HepG2 (cell line): ENCODE results near the gene TFB1M. TPM values are rescaled to one million over a fixed set of nuclear protein-coding genes. Genes with fewer than 3 reads are reported as not detected.

Experiments
- AGO2 ChIP-seq: fragments of 200-400 bp; formaldehyde crosslinking; optimal IDR thresholded peaks from 2 replicates; pipeline ENCODE3; 2017; ENCODE audit warnings: mild to moderate bottlenecking, low read depth, low read length, moderate library complexity
- CBX5 ChIP-seq: sonication (generic); formaldehyde crosslinking; IDR thresholded peaks from 2 replicates; pipeline ENCODE4 v1.4.0; 2020; ENCODE audit warnings: missing genetic modification reagents, borderline replicate concordance
- DPF2 ChIP-seq: sonication (generic); formaldehyde crosslinking; IDR thresholded peaks from 2 replicates; pipeline ENCODE4 v1.4.0; 2020; ENCODE audit warnings: mild to moderate bottlenecking, low read depth, missing genetic modification reagents, borderline replicate concordance
- HBP1 ChIP-seq: IDR thresholded peaks from 2 replicates; pipeline ENCODE4 v1.6.1; 2016; ENCODE audit warnings: low read depth, control low read depth
- HNRNPH1 ChIP-seq: fragments of 200-400 bp; formaldehyde crosslinking; optimal IDR thresholded peaks from 2 replicates; pipeline ENCODE3; 2017; ENCODE audit warnings: mild to moderate bottlenecking, low read depth, low read length
- HNRNPK ChIP-seq: fragments of 200-400 bp; formaldehyde crosslinking; IDR thresholded peaks from 2 replicates; pipeline ENCODE4 v1.6.1; 2018; ENCODE audit warnings: low read length, low read depth, moderate library complexity, mild to moderate bottlenecking; ENCODE audit not compliant: poor library complexity, severe bottlenecking
- KDM1A ChIP-seq: IDR thresholded peaks from 2 replicates; pipeline ENCODE4 v1.6.1; 2016; ENCODE audit warnings: missing compliant biosample characterization
- MTF1 ChIP-seq: sonication (generic); formaldehyde crosslinking; IDR thresholded peaks from 2 replicates; pipeline ENCODE4 v1.5.0; 2020; ENCODE audit warnings: missing genetic modification reagents
- NR2F6 ChIP-seq, 2 experiments: IDR thresholded peaks; 2 replicates each; pipeline ENCODE4 v1.6.1; 2016; ENCODE audit warnings: antibody characterized with exemption in 1 of 2, mild to moderate bottlenecking in 1 of 2
- PHF5A ChIP-seq: IDR thresholded peaks from one replicate; pipeline ENCODE4 v1.6.1; 2018; ENCODE audit warnings: low read depth, missing genetic modification reagents; ENCODE audit not compliant: unreplicated experiment
- TCF12 ChIP-seq, 2 experiments: fragments of 450-650 bp in 1 of 2; sonication (generic) in 1 of 2; formaldehyde crosslinking in 1 of 2; IDR thresholded peaks; 2 replicates each; pipeline versions ENCODE4 v1.6.1 to v1.8.0; 2017 to 2022; ENCODE audit warnings: antibody characterized with exemption in 1 of 2, mild to moderate bottlenecking in 1 of 2, missing genetic modification reagents in 1 of 2, moderate library complexity in 1 of 2
- YEATS2 ChIP-seq: sonication (generic); formaldehyde crosslinking; IDR thresholded peaks from 2 replicates; pipeline ENCODE4 v1.4.0; 2020; ENCODE audit warnings: missing genetic modification reagents, borderline replicate concordance
- ZNF142 ChIP-seq: sonication (generic); formaldehyde crosslinking; IDR thresholded peaks from 2 replicates; pipeline ENCODE4 v1.4.0; 2020; ENCODE audit warnings: missing genetic modification reagents
- ZNF232 ChIP-seq: sonication (generic); formaldehyde crosslinking; IDR thresholded peaks from 2 replicates; pipeline ENCODE4 v1.4.0; 2020; ENCODE audit warnings: missing genetic modification reagents, borderline replicate concordance
- ZNF431 ChIP-seq: sonication (generic); formaldehyde crosslinking; IDR thresholded peaks from 2 replicates; pipeline ENCODE4 v1.9.0; 2022; ENCODE audit warnings: missing genetic modification reagents, low read depth, mild to moderate bottlenecking, borderline replicate concordance
- ZNF496 ChIP-seq: sonication (generic); formaldehyde crosslinking; IDR thresholded peaks from 2 replicates; pipeline ENCODE4 v1.8.1; 2023; ENCODE audit warnings: mild to moderate bottlenecking, moderate library complexity, missing genetic modification reagents; ENCODE audit not compliant: insufficient replicate concordance
- ZNF513 ChIP-seq: sonication (generic); formaldehyde crosslinking; conservative IDR thresholded peaks from 2 replicates; pipeline ENCODE4 v1.5.0; 2020; ENCODE audit warnings: missing genetic modification reagents
- ZNF777 ChIP-seq: sonication (generic); formaldehyde crosslinking; IDR thresholded peaks from 2 replicates; pipeline ENCODE4 v1.4.0; 2020; ENCODE audit warnings: missing genetic modification reagents
- ZNF780A ChIP-seq: sonication (generic); formaldehyde crosslinking; IDR thresholded peaks from 2 replicates; pipeline ENCODE4 v1.8.0; 2022; ENCODE audit warnings: mild to moderate bottlenecking, missing genetic modification reagents, moderate library complexity
- ZSCAN20 ChIP-seq: sonication (generic); formaldehyde crosslinking; IDR thresholded peaks from 2 replicates; pipeline ENCODE4 v1.4.0; 2020; ENCODE audit warnings: missing genetic modification reagents, mild to moderate bottlenecking, borderline replicate concordance
- polyA plus RNA-seq, 8 experiments: library from polyadenylated mRNA; depleted of rRNA in 3 of 8; stranded (reverse) in 7 of 8; unstranded in 1 of 8; fragments of >200 nt; fragmentation: Illumina TruSeq in 4 of 8; extraction: Trizol in 4 of 8; gene quantifications; 2 replicates each; pipeline versions ENCODE4 v1.2.1 to v1.2.3, GENCODE V29; 2011 to 2016; ENCODE audit warnings: low read depth in 4 of 8, missing spikeins in 1 of 8, mixed read lengths in 1 of 8; ENCODE audit not compliant: insufficient read depth in 1 of 8
- total RNA-seq, 5 experiments: library from RNA; depleted of rRNA; stranded (reverse); fragments of >200 nt; fragmentation: Illumina TruSeq; extraction: Trizol; gene quantifications; 2 replicates each; pipeline ENCODE4 v1.2.3, GENCODE V29; 2016; ENCODE audit warnings: low read depth in 1 of 5

Gene TFB1M
- total and polyA plus RNA-seq, 2 of the 13 experiments (the other 11 are each of a cell fraction or from before 2014, with no cell fraction given): 91.4 to 122 TPM

- no peak for TF ChIP-seq HNRNPH1
- TF ChIP-seq AGO2: no peak
- TF ChIP-seq KDM1A (CRISPR knock-in tag): peak; percentile 98
- peak; percentile 76; the same call in 1 of the 2 replicates for TF ChIP-seq MTF1
- no peak for TF ChIP-seq ZNF431 (CRISPR knock-in tag)
- TF ChIP-seq ZNF780A (CRISPR knock-in tag): no peak
- TF ChIP-seq HBP1 (CRISPR knock-in tag): 0 out of 2 replicates have a peak, but pooled peaks have one; percentile 17
- peak; percentile 64; the same call in 1 of the 2 replicates for TF ChIP-seq ZNF232 (CRISPR knock-in tag)
- peak; percentile 5 for TF ChIP-seq HNRNPK
- peak; percentile 79; the same call in 1 of the 2 replicates for TF ChIP-seq CBX5 (CRISPR knock-in tag)
- no peak for TF ChIP-seq ZNF142
- no peak for TF ChIP-seq ZNF777 (CRISPR knock-in tag)
- TF ChIP-seq DPF2 (CRISPR knock-in tag): 0 out of 2 replicates have a peak, but pooled peaks have one; percentile 26
- no peak for TF ChIP-seq TCF12 (IDR thresholded peaks at IDR 0.05)
- peak; percentile 71; the same call in 1 of the 2 replicates for TF ChIP-seq TCF12 (CRISPR knock-in tag; IDR thresholded peaks at IDR 0.05)
- TF ChIP-seq ZNF496 (CRISPR knock-in tag): no peak
- TF ChIP-seq PHF5A (CRISPR knock-in tag): no peak
- peak; percentile 65 for TF ChIP-seq YEATS2 (CRISPR knock-in tag)
- peak; percentile 54 for TF ChIP-seq NR2F6 (IDR thresholded peaks at IDR 0.05)
- peak; percentile 72 for TF ChIP-seq NR2F6 (CRISPR knock-in tag; IDR thresholded peaks at IDR 0.05)
- TF ChIP-seq ZNF513 (CRISPR knock-in tag): no peak
- 0 out of 2 replicates have a peak, but pooled peaks have one; percentile 30 for TF ChIP-seq ZSCAN20 (CRISPR knock-in tag)
Observed at GRCh38 chr6:155314773-155315515, 660 bp upstream of the TFB1M start (continued).
